LoVo (cell line): ENCODE results near the gene KREMEN2.
A peak's percentile ranks its signal among the peaks of the same experiment; 100 is the strongest.

Source experiments
- DNase-seq: peaks from one replicate; pipeline ENCODE4 v3.0.0-alpha.2; 2016; ENCODE audit warnings: low spot score

The KREMEN2 gene

DNA sequence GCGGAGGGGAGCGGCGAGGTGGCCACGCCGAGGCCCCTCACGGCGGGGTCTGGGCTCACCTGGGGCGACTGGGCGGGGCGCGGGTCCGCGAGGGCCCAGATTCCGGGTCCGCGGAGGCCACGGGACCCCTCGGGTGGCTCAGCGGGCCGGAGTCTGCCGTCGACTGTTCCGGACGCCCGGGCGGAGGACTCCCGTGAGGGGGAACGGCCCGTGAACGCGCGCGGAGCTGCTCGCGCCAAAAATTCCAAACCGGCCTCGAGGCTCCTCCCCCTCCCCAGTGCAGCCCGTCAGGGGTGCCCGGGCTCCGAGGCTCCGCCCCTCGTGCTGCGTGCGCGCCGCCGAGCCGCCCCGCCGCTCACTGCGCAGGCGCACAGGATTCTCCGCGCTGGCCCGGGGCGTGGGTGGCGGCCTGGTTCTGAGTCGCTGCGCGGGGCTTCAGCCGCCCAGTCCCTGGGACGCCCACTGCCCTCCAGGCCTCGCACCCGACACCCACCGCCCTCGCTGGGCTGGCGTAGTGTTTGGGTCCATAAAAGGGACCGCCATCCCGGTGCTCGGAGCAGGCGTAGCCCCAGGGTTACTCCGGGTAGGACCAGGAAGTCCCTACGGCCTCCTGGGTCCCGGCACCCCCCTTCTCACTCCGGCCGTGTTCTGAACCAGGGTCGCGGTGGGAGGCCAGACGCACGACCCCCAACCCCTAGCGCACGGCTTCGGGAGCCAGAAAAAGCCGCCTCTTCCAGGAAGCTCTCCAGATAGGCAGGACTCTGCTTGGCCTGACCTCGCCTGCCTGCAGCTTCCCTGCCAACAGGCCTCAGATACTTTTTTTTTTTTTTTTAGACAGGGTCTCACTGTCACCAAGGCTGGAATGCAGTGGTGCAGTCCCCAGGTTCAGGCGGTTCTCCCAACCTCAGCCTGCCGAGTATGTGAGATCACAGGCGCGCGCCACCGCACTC lies 16.4 kb downstream of the KREMEN2 start, which contains the start of gene PKMYT1:
TSS of gene PKMYT1 (minus strand) at position 220 of the 950 bp plus-strand sequence. CDS start 789 bp downstream, outside the sequence.
- DNase-seq: peak; percentile 94

DNA sequence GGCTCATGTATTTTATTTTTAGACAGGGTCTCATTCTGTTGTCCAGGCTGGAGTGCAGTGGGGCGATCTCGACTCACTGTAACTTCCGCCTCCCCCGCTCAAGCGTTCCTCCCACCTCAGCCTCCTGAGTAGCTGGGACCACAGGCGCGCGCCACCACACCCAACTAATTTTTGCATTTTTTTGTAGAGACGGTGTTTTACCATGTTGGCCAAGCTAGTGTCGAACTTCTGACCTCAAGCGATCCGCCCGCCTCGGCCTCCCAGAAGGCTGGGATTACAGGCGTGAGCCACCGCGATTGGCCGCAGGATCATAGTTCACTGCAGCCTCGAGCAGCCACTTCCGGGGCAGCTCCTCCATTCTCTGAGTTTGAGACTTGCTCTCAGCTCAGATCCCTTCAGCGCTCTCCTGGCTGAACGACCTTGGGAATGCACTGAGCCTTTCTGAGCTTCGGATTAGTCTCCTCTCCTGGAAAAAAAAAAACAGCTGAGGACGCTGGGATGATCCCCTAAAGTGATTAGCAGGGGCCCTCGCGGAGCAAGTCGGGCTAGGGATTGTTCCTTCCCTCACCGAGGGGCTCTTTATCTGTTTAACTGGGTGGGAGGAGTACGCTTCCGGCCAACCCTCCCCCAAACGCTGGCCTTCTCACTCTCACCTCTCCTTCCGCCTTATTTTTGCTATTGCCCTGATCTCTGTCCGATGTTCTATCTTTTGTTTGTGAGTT lies 17.3 kb downstream of the KREMEN2 start:
- no peak for DNase-seq

DNA sequence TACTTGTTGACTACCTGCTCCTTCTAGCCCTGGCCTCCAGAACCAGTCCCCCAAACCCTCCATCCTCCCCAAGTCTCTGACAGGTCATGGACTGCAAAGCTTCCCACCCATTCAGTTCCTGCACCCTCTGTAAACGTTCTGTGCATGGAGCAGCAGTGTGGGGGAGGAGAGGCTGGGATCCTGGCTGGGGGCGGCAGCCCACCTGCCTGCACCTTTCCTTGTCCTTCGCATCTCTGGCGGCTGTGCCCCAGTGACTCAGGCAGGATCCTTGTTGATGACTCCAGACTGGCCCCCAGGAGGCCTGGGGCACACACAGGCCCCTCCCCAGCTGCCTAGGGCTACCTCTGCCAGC lies 17.8 kb downstream of the KREMEN2 start:
- DNase-seq: no peak

DNA sequence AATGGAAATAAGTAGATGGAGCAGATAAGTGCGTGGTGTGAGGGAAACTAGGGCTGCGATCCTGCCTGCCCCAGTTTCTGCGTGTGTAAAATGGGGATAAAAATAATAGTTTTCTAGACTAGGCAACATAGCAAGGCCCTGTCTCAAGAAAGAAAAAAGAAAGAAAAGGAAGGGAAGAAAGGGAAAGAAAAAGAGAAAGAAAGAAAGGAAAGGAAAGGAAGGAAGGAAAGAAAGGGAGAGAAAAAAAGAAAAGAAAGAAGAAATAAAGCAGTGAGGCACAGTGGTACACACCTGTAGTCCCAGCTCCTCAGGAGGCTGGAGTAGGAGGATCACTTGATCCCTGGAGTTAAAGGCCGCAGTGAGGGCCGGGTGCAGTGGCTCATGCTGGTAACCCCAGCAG lies 18.3 kb downstream of the KREMEN2 start:
- DNase-seq: no peak

DNA sequence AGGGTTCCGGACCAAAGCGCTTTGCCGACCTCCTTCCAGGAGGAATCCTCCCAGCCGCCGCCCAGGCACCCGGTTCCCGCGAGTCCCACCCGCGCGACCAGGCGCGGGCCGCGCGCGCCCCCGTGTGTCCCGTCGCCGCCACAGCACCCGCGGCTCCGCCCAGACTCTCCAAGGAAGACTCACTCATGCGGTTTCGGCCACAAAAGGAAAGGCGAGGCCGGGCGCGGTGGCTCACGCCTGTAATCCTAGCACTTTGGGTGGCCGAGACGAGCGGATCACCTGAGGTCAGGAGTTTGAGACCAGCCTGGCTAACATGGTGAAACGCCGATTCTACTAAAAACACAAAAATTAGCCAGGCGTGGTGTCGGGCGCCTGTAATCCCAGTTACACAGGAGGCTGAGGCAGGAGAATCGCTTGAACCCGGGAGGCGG lies 19.6 kb downstream of the KREMEN2 start:
- DNase-seq: peak; percentile 86

DNA sequence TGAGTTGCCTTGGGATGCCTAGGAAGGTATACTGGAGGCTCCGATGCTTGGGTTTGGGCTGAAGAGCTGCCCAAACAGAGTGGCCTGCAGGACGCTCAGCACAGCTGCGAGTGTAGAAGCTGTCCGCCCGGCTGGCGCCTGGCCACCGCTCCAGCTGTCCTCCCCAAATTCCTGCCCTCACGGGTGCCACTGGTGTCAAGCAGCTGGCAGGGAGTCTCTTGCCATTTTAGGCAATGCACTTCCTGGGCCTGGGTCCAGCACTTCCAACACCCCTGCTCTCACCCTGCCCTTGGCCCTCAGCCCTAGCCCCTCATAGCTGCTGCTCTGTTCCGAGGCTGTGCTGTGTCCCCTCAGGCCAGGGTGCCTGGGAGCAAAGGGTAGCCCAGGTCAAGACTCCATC lies 21.4 kb downstream of the KREMEN2 start:
- DNase-seq: no peak

DNA sequence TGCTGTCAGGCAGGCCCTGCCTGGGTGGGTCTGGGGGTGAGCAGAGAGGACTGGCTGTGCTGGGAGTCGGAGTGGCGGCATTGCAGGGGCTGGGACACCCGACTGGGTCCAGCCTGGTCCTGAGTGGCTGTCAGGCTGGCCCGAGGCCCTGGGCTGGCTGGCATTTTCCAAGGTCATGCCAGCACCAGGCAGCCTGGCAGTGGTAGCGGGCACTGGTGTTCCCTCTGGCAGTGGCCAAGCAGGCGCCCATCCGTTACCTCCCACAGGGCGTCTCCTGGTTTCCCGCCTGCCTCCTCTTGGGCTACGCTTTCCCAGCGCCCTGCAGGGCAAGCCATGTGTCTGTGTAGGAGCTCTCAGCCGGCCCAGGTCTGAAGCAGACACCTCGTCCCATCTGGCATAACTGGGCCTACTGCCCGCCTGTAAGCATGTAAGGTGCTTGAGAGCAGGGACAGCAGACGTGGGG lies 21.8 kb downstream of the KREMEN2 start:
- DNase-seq: no peak

DNA sequence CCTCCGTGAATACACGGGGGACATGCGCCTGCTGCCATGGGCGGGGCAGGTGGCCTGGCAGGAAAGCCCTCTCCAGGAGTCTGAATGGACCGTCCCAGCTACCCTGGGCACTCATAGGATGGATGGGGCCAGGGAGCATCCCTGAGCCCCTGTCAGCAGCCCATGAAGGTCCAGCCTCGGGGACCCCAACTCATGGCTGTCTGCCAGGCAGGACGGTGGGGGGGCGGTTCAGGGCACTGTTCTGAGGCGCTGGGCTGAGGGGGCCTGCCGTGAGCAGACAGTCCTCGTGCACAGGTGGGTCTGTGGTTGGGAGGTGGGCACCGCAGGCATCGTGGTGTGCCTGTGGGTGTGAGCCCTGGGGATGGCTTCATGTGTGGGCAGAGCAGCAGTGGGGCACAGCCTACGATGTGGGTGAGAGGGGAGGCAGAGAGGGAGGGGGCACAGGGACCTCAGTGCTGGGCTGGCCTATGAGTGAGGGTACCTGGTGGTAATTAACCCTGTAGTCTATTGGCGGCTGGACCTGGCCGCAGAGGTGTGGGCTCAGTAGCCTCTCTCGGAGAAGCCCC lies 22.6 kb downstream of the KREMEN2 start:
- no peak for DNase-seq

DNA sequence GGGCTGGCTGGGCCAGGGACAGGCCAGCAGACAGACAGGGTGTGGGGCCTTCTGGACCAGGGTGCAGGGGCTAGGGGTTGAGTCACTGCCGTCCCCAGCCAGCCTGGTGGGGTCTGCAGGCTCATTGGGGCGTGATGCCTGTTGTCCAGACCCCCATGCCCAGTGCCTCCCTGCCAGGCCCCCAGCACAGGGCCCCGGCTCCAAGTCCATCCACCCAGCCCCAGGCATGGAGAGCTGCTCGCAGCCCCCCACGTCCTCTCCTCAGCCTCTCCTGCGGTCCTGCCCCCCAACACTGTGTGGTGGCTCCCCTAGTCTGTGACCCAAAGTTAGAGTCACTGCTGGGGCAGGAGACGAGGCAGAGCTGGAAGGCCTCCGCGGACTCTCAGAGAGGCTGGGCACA lies 23.2 kb downstream of the KREMEN2 start:
- no peak for DNase-seq

DNA sequence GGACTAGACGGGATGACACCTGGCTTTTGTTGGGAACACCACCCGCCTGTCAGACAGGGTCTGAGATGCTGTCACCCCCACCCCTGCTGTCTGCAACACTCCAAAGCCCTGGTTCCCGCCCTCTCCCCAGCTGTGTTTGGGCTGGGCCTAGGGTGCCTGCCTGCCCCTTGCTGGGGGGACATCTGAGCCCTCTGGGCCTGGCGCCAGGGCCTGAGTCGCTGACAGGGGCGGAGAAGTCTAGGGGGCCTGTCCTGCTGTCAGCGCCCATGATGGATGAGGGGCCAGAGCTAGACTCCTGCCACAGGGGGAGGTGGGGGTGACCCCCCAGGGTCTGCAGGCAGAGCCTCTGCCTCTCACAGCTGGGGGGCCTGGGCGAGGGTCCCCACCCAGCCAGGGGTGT lies 23.8 kb downstream of the KREMEN2 start:
- no peak for DNase-seq

DNA sequence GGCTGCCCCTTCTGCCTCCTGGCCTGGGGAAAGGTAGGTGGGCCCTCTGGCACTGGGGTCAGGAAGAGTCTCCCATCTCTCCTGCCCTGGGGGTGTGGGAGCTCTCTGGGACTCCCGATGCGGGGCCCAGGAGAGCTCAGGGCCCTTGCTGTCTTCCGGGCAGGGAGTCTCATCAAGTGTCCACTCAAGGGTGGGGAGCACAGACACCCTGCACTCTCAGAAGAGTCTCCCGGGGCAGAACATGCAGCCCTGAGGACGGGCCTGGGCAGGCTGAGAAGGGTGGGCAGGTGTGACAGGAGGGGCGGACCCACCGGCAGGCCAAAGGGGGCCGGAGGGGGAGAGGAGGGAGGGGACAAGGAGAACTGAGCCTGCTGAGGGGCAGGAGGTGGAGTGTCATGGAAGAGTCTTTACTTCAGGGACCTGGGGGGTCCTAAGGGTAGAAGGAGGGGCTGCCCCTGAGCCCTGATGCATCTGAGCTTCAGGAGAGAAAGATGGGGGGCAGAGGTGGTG lies 24.6 kb downstream of the KREMEN2 start:
- no peak for DNase-seq

DNA sequence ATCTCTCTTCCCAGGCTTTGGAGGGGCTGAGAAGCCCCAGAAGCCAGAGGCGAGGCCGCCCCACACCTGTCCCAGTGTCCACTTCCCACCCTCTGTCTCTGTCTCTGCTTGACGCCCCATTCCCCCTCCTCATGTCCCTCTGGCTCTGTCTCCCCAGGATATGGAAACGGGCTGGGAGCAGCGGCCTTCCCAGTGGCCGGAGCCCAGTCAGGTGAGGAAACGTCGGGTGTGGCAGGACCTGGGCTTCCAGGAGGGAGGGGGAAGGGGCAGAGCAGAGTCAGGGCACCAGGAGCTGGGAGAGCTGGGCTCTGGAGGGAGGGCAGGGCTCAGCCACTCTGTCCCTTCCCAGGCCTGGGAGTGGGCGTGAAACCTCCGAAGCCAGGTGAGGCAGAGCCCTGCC lies 26.8 kb downstream of the KREMEN2 start:
- DNase-seq: no peak

DNA sequence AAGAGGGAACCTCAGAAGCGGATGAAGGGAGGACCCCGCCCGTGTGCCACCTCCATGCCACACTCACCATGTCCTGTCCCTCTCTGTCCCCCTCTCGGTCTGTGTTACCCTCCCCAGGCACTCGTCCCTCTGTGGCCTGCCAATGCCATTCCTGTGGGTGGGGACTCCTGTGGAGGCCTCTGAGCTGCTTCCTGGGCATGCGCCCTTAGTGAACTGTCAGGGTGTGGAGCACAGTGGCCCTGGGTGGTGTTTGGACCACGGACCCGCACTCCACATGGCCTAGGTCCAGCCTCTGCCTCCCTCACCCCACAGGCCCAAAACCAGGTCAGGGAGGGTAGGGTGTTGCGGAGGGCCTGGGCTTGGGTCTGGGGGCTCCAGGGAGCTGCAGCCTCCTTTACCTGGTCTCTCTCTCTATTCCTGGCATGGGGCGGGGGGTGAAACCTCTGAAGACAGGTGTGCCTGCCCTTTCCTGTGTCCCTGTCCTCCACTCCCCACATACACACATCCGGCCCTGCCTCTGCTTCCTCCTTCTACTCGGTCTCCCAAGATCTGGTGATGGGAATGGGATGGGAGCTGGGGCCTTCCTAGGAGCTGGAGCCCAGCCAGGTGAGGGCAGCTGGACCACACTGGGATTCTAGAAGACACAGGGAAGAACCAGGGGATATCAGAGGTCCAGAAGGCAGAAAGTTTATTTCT lies 27.6 kb downstream of the KREMEN2 start:
- DNase-seq: no peak

DNA sequence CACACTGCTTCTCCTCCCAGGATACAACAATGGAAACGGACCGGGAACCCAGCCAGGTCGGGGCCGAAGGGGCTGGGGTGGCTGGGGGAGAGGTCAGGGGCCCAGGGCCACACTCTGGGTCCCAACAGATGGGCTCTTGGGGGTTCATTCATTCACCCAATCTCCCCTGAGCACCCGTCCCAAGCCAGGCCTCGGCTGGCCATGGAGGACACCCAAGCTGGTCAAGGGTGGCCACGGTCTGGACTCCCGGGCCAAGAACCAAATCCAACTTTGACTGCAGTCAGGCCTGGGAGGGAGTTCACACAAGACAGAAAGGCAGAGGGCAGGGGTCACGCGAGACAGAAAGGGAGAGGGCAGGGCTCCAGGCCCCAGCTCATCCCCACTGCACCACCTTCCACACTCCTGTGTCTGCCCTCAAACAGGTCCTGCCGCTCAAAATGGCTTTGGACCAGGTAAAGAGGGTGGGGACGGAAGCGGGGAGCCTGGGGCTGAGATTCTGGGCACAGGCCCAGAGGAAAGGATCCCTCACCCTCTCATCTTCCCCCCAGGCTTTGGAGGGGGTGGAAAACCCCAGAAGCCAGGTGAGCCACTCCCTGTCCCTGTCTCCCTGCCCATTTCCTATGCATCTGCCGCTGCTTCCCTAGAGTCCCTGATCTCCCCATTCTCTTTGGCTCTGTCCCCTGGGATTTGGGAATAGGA lies 28.5 kb downstream of the KREMEN2 start:
- no peak for DNase-seq

DNA sequence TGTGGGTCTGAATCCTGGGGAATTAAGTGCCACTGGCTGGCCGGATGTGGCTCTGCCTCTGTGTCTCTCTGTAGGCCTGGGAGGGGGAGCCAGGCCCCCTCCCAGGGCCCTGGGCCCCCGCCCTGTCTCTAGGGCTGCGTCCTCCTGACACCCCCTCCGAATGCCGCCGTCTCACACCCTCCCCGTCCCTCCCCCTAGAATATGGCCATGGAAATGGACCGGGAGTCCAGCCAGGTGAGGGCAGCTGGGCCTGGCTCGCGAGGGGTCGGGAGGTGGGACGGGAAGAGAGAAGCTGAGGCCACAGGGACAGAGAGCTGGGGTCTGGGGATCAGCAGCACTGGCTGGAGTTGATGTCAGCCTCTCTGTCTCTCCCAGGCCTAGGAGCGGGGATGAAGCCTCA lies 32.2 kb downstream of the KREMEN2 start:
- no peak for DNase-seq

DNA sequence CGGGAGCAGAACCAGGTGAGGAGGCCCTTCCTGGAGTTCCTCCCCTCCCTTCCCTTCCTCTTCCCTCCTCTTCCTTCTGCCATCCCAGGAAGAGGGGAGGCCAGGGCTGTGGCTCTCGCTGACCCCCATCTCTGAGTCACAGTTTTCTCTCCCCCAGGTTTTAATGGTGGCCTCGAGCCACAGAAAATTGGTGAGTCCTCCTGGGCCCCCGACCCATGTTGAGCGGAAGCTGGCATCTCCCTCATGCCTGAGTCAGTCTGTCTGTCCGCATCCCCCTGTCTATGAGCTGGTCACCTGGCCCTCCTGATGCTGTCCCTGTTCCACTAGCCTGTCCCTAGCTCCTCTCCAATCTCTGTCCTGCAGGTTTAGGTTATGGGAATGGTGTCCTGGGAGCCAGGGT lies 35.9 kb downstream of the KREMEN2 start:
- DNase-seq: no peak

DNA sequence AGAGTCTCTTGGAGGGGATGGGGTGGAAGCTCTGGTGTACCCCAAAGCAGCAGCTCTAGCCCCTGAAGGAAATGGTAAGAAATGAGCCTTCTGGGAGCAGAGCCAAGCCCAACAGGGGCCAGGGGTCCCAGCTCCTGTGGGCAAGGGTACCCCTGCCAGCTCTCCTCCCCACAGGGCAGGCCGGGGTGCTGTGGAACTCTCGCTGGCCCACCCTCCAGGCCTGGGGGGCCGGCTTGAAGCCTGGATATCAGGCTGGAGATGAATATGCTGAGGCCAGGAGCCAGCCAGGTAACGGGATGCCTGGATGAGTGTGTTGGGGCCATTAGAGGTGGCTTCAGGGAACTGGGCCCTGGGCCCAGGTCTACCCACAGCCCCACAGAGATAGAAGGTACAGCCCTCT lies 36.5 kb downstream of the KREMEN2 start:
- DNase-seq: no peak

DNA sequence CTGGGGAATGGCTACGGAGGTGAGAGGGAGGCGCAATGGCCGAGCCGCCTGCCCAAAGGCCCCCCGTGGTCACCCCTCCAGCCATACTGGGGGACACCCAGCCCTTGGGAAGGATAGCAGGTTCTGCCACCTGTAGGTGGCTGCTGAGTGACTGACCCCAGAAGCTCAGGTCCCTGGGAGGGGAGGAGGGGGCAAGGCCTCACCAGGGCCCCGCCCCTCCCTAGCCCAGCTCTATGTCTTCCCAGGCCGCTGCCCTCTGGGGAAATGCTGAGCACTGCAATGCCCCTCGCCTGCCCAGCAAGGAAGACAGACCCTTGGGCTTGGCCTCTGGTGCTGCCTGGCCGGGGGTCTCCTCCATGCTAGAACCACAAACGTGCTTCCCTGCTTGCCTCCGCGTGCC lies 37.2 kb downstream of the KREMEN2 start:
- no peak for DNase-seq

DNA sequence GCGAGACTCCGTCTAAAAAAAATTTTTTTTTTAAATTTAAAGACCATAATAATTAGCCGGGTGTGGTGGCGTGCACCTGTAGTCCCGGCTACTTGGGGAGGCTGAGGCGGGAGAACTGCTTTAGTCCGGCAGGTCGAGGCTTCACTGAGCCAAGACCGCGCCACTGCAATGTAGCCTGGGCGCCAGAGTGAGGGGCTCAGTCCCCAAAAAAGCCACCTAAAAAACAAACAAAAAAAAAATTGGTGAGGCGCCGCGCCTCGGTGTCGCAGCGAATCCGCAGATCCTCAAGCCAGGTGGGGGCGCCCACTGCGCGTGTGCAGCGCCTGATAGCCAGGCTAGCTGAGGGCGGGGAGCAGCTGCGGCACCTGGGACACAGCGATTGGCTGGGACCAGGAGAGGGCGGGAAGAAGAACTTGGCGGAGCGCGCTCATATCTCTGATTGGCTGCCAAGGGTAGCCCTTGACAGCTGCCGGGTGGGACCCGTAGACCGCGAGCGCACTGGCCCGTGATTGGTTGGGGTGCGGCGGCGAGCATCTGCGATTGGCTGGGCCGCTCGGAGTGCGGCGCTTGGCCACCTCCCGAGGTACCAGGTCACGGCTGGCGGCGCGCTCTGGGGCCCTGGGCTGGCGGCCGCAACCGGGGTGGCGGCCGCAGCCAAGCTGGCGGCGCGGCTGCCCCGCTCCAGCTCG lies 39.7 kb downstream of the KREMEN2 start:
- DNase-seq: peak; percentile 99

DNA sequence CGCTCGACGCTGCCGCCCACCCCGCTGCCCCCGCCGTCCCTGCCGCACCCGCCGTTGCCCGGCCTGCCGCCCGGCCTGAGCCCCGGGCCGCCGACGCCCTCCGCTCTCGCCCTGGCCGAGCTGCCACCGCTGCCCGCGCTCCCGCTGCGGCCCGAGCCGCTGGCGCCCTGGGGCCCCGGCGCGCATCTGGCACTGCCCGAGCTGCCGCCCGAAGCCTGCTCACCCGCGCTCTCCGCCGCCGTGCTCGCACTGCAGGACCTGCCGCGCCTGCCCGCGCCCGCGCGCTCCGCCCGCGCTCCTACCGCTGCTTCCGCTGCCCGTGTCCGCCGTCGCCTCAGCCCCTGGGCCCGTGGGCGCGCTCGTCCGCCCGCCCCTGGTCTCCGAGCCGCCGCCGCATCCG lies 40.2 kb downstream of the KREMEN2 start:
- DNase-seq: no peak

DNA sequence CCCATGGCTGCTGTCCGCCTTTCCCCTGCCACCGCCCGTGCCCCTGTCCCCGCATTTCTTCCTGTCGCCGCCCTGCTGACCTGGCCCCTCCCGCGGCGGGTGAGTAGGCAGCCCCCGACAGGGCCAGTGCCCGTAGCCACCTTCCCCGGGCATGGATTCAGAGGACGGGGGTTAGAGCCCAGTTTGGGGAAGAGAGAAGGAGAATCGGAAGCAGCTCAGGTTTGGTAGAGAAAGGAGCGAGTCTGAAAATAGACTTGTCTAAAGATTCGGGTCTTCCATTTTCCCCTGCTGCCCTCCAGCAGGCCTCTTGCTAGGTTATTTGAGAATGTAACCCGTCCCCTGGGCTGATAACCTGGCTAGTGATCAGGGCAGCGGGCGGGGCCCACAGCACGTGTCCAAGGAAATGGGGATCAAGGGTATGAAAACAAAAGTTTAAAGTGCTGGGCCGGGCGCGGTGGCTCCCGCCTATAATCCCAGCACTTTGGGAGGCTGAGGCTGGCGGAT lies 40.8 kb downstream of the KREMEN2 start:
- peak; percentile 44 for DNase-seq
